ENCODE results near the gene ST3GAL2. TPM values are rescaled to one million over a fixed set of nuclear protein-coding genes. Genes with fewer than 3 reads are reported as not detected.

ST3GAL2 gene
- total and polyA plus RNA-seq, 4 donors: 8.4 to 37.0 (median 30.5) TPM

GRCh38 chr16:70437582-70438557 is 1.0 kb downstream of the ST3GAL2 start:
- peak overlapping the region; percentile 79 for H3K4me3 ChIP-seq
- peak overlapping the region in 1 of 2 donors; percentile 73 for H3K9ac ChIP-seq (ENCODE audit: insufficient read depth in 1 of 2, low read length in 2 of 2)
- peaks cover 14 to 49% (median 24%) of the 10 kb centered on the region in 5 donors for H3K4me1 ChIP-seq (ENCODE audit: control insufficient read depth in 5 of 5, insufficient read depth in 5 of 5, low read length in 5 of 5)
- DNase-seq (peak; percentile 50 to 76 (median 65)), ATAC-seq (ENCODE audit: insufficient read depth, low FRiP score) (no peak)
- peaks cover 0 to 16% (median 6%) of the 10 kb centered on the region in 4 donors for H3K36me3 ChIP-seq (ENCODE audit: control insufficient read depth in 4 of 4, insufficient read depth in 4 of 4, low read length in 4 of 4)
- H3K9me3 ChIP-seq (ENCODE audit: control insufficient read depth in 4 of 4, insufficient read depth in 3 of 4, low read length in 3 of 4): no peaks in the 10 kb centered on the region
- TF ChIP-seq, protein P1, sequence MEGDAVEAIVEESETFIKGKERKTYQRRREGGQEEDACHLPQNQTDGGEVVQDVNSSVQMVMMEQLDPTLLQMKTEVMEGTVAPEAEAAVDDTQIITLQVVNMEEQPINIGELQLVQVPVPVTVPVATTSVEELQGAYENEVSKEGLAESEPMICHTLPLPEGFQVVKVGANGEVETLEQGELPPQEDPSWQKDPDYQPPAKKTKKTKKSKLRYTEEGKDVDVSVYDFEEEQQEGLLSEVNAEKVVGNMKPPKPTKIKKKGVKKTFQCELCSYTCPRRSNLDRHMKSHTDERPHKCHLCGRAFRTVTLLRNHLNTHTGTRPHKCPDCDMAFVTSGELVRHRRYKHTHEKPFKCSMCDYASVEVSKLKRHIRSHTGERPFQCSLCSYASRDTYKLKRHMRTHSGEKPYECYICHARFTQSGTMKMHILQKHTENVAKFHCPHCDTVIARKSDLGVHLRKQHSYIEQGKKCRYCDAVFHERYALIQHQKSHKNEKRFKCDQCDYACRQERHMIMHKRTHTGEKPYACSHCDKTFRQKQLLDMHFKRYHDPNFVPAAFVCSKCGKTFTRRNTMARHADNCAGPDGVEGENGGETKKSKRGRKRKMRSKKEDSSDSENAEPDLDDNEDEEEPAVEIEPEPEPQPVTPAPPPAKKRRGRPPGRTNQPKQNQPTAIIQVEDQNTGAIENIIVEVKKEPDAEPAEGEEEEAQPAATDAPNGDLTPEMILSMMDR (IDR thresholded peaks at IDR 0.05; ENCODE audit: control extremely low read depth, extremely low read depth): no peak
- WGBS, 2 donors: 19 to 20% methylated on average over 22 of the region's 22 CpGs
- peak overlapping the region in 1 of 2 donors; percentile 85 for H3K27ac ChIP-seq (ENCODE audit: low read depth in 1 of 2, low read length in 1 of 2)
- H3K27me3 ChIP-seq (ENCODE audit: control insufficient read depth in 3 of 3, insufficient read depth in 3 of 3, low read length in 2 of 3): no peaks in the 10 kb centered on the region

- ATAC-seq (ENCODE audit: insufficient read depth, low FRiP score) (no peak), DNase-seq (peak; percentile 89 to 94 (median 92))
- Histone ChIP-seq H3K36me3 (ENCODE audit: control insufficient read depth in 4 of 4, insufficient read depth in 4 of 4, low read length in 4 of 4) (peaks cover 0 to 16% (median 6%) of the 10 kb centered on the region in 4 donors), H3K9me3 (ENCODE audit: control insufficient read depth in 4 of 4, insufficient read depth in 3 of 4, low read length in 3 of 4) (no peaks in the 10 kb centered on the region), H3K4me3 (no peak overlapping the region), H3K27ac (ENCODE audit: low read depth in 1 of 2, low read length in 1 of 2) (peak overlapping the region in 1 of 2 donors; percentile 85), H3K9ac (ENCODE audit: insufficient read depth in 1 of 2, low read length in 2 of 2) (no peak overlapping the region), H3K4me1 (ENCODE audit: control insufficient read depth in 5 of 5, insufficient read depth in 5 of 5, low read length in 5 of 5) (peaks cover 22 to 57% (median 29%) of the 10 kb centered on the region in 5 donors), H3K27me3 (ENCODE audit: control insufficient read depth in 3 of 3, insufficient read depth in 3 of 3, low read length in 2 of 3) (no peaks in the 10 kb centered on the region)
- TF ChIP-seq, protein P1 (IDR thresholded peaks at IDR 0.05; ENCODE audit: control extremely low read depth, extremely low read depth): no peak
- WGBS, 2 donors: 60 to 63% methylated on average over 5 of the region's 5 CpGs
Measured at GRCh38 chr16:70437017-70437581, 1.8 kb downstream of the ST3GAL2 start.

- Histone ChIP-seq H3K27ac (ENCODE audit: low read depth in 1 of 2, low read length in 1 of 2) (peak overlapping the region in 1 of 2 donors; percentile 43), H3K27me3 (ENCODE audit: control insufficient read depth in 3 of 3, insufficient read depth in 3 of 3, low read length in 2 of 3) (no peaks in the 10 kb centered on the region), H3K36me3 (ENCODE audit: control insufficient read depth in 4 of 4, insufficient read depth in 4 of 4, low read length in 4 of 4) (peaks cover 0 to 16% (median 6%) of the 10 kb centered on the region in 4 donors), H3K9me3 (ENCODE audit: control insufficient read depth in 4 of 4, insufficient read depth in 3 of 4, low read length in 3 of 4) (no peaks in the 10 kb centered on the region), H3K4me1 (ENCODE audit: control insufficient read depth in 5 of 5, insufficient read depth in 5 of 5, low read length in 5 of 5) (peaks cover 36 to 72% (median 43%) of the 10 kb centered on the region in 5 donors), H3K4me3 (no peak overlapping the region), H3K9ac (ENCODE audit: insufficient read depth in 1 of 2, low read length in 2 of 2) (no peak overlapping the region)
- 90 to 91% methylated on average over 6 of the region's 6 CpGs for WGBS, 2 donors
- ATAC-seq (ENCODE audit: insufficient read depth, low FRiP score): no peak
- no peak for DNase-seq
- TF ChIP-seq, protein P1 (IDR thresholded peaks at IDR 0.05; ENCODE audit: control extremely low read depth, extremely low read depth): no peak
Measured at GRCh38 chr16:70434484-70435260, 4.2 kb downstream of the ST3GAL2 start.

Data from lung (tissue), 12 donors.